Hepatocyte (in vitro differentiated cells): Measurements from ENCODE around the gene CEMIP2.
"Not testable (repeated sequence)": the region's sequence is repeated elsewhere in the genome, so short reads cannot be mapped to it uniquely, and the experiment has no call there.

Source experiments
- EZH2 ChIP-seq: fragments of 200-600 bp; sonication (generic); IDR thresholded peaks from 2 replicates; pipeline ENCODE4 v1.6.1; 2016; ENCODE audit warnings: antibody characterized with exemption, mild to moderate bottlenecking, borderline replicate concordance
- TF ChIP-seq, protein P1 (sequence below): fragments of 200-600 bp; sonication (generic); IDR thresholded peaks from 2 replicates; pipeline ENCODE4 v1.5.1; 2016; ENCODE audit warnings: antibody characterized with exemption, mild to moderate bottlenecking; ENCODE audit not compliant: poor library complexity

DNA sequence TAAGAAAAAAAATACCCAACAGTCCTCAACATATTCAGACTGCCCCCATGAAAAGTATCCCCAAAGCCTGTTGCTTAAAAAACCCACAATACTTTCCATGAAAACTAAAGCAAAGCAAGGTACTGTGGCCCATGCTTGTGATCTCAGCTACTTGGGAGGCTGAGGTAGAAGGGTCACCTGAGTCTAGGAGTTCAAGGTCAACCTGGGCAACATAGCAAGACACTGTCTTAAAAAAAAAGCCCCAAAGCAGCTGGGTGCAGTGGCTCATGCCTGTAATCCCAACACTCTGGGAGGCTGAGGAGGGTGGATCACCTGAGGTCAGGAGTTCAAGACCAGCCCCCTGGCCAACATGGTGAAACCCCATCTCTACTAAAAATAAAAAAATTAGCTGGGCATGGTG is 76.7 kb downstream of the CEMIP2 start:
- TF ChIP-seq, protein P1, sequence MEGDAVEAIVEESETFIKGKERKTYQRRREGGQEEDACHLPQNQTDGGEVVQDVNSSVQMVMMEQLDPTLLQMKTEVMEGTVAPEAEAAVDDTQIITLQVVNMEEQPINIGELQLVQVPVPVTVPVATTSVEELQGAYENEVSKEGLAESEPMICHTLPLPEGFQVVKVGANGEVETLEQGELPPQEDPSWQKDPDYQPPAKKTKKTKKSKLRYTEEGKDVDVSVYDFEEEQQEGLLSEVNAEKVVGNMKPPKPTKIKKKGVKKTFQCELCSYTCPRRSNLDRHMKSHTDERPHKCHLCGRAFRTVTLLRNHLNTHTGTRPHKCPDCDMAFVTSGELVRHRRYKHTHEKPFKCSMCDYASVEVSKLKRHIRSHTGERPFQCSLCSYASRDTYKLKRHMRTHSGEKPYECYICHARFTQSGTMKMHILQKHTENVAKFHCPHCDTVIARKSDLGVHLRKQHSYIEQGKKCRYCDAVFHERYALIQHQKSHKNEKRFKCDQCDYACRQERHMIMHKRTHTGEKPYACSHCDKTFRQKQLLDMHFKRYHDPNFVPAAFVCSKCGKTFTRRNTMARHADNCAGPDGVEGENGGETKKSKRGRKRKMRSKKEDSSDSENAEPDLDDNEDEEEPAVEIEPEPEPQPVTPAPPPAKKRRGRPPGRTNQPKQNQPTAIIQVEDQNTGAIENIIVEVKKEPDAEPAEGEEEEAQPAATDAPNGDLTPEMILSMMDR: not testable (repeated sequence)
- not testable (repeated sequence) for TF ChIP-seq EZH2
